WTC11 (cell line): ENCODE data around the gene TM4SF1. TPM values are rescaled to one million over a fixed set of nuclear protein-coding genes. Genes with fewer than 3 reads are reported as not detected.

Experiments
- ATAC-seq: fragments of 200-7000 bp; cut with Tn5 transposase; 2 replicates; pipeline ENCODE4 v1.10.0; 2021; ENCODE audit warnings: mild to moderate bottlenecking, moderate library complexity
- CTCF ChIA-PET: fragments of 300-600 bp; sonication (Branson Sonifier 250); formaldehyde crosslinking; loops from one replicate; lab custom pipeline; 2021; ENCODE audit warnings: antibody characterized with exemption; lab: Charles Lee
- POLR2A ChIA-PET: fragments of 350-600 bp; sonication (Branson Sonifier 250); formaldehyde crosslinking; loops from one replicate; lab custom pipeline; 2021; ENCODE audit warnings: antibody characterized with exemption; lab: Charles Lee
- DNase-seq: peaks from one replicate; pipeline ENCODE4 v3.0.0; 2021; ENCODE audit warnings: low spot score
- H3K27ac Mint-ChIP-seq: 2 replicates; pipeline ENCODE4 v1.8.0; 2021; ENCODE audit warnings: mixed read lengths
- H3K27me3 Mint-ChIP-seq: 2 replicates; pipeline ENCODE4 v1.8.0; 2021; ENCODE audit warnings: low read depth, mild to moderate bottlenecking, moderate library complexity, mixed read lengths
- H3K36me3 Mint-ChIP-seq: 2 replicates; pipeline ENCODE4 v1.8.0; 2021; ENCODE audit warnings: mixed read lengths
- H3K4me1 Mint-ChIP-seq: 2 replicates; pipeline ENCODE4 v1.8.0; 2022; ENCODE audit warnings: mixed read lengths
- H3K4me3 Mint-ChIP-seq: 2 replicates; pipeline ENCODE4 v1.8.0; 2021; ENCODE audit warnings: mild to moderate bottlenecking, moderate library complexity, mixed read lengths
- H3K9me3 Mint-ChIP-seq: 2 replicates; pipeline ENCODE4 v1.8.0; 2021; ENCODE audit warnings: mixed read lengths
- ESRRA ChIP-seq: sonication (generic); formaldehyde crosslinking; IDR thresholded peaks from 2 replicates; pipeline ENCODE4 v1.8.1; 2022; ENCODE audit warnings: mild to moderate bottlenecking, missing genetic modification reagents, borderline replicate concordance
- GRHL2 ChIP-seq: fragments of 250-450 bp; sonication (Bioruptor Pico); IDR thresholded peaks from 2 replicates; pipeline ENCODE4 v1.8.0; 2022; ENCODE audit warnings: mild to moderate bottlenecking, moderate library complexity; ENCODE audit not compliant: insufficient replicate concordance, severe bottlenecking
- HMGA2 ChIP-seq: fragments of 250-450 bp; sonication (Bioruptor Pico); IDR thresholded peaks from 2 replicates; pipeline ENCODE4 v1.4.0; 2021; ENCODE audit warnings: mild to moderate bottlenecking, moderate library complexity
- IRF2 ChIP-seq: sonication (generic); formaldehyde crosslinking; IDR thresholded peaks from 2 replicates; pipeline ENCODE4 v1.8.0; 2022; ENCODE audit warnings: low read depth, missing genetic modification reagents, borderline replicate concordance
- JAZF1 ChIP-seq: fragments of 250-450 bp; sonication (Bioruptor Pico); IDR thresholded peaks from 2 replicates; pipeline ENCODE4 v1.9.0; 2021; ENCODE audit warnings: moderate library complexity, mild to moderate bottlenecking, inconsistent platforms
- MXD4 ChIP-seq: fragments of 250-450 bp; sonication (Bioruptor Pico); IDR thresholded peaks from 2 replicates; pipeline ENCODE4 v1.8.0; 2021; ENCODE audit warnings: mild to moderate bottlenecking, moderate library complexity, borderline replicate concordance
- NR2C2 ChIP-seq: sonication (generic); formaldehyde crosslinking; IDR thresholded peaks from 2 replicates; pipeline ENCODE4 v1.8.0; 2022; ENCODE audit warnings: mild to moderate bottlenecking, missing genetic modification reagents
- NR3C1 ChIP-seq: sonication (generic); formaldehyde crosslinking; conservative IDR thresholded peaks from 2 replicates; pipeline ENCODE4 v1.8.1; 2023; ENCODE audit warnings: low read depth, mild to moderate bottlenecking, missing genetic modification reagents
- SMAD3 ChIP-seq: sonication (generic); formaldehyde crosslinking; IDR thresholded peaks from 2 replicates; pipeline ENCODE4 v1.8.0; 2022; ENCODE audit warnings: missing genetic modification reagents, mild to moderate bottlenecking, borderline replicate concordance
- ZNF219 ChIP-seq: sonication (generic); formaldehyde crosslinking; IDR thresholded peaks from 2 replicates; pipeline ENCODE4 v1.8.0; 2023; ENCODE audit warnings: missing genetic modification reagents, mild to moderate bottlenecking, borderline replicate concordance
- ZNF232 ChIP-seq: sonication (generic); formaldehyde crosslinking; IDR thresholded peaks from 2 replicates; pipeline ENCODE4 v1.8.0; 2022; ENCODE audit warnings: mild to moderate bottlenecking, missing genetic modification reagents
- ZNF263 ChIP-seq: sonication (generic); formaldehyde crosslinking; IDR thresholded peaks from 2 replicates; pipeline ENCODE4 v1.8.1; 2022; ENCODE audit warnings: low read depth, mild to moderate bottlenecking, moderate library complexity, missing genetic modification reagents
- ZNF671 ChIP-seq: fragments of 250-450 bp; sonication (Bioruptor Pico); IDR thresholded peaks from 2 replicates; pipeline ENCODE4 v1.8.0; 2021; ENCODE audit warnings: mild to moderate bottlenecking
- total RNA-seq: library from RNA; stranded (reverse); gene quantifications from 3 replicates; pipeline ENCODE4 v1.2.3, GENCODE V29; 2021
- TF ChIP-seq, protein P1 (sequence below): sonication (generic); formaldehyde crosslinking; IDR thresholded peaks from 2 replicates; pipeline ENCODE4 v1.8.1; 2022; ENCODE audit warnings: missing genetic modification reagents, borderline replicate concordance
- TF ChIP-seq, protein P2 (sequence below): sonication (generic); formaldehyde crosslinking; IDR thresholded peaks from 2 replicates; pipeline ENCODE4 v1.8.1; 2023; ENCODE audit warnings: mild to moderate bottlenecking, missing genetic modification reagents
- TF ChIP-seq, protein P3 (sequence below): sonication (generic); formaldehyde crosslinking; IDR thresholded peaks from 2 replicates; pipeline ENCODE4 v1.8.1; 2023; ENCODE audit warnings: mild to moderate bottlenecking, missing genetic modification reagents, moderate library complexity
- TF ChIP-seq, protein P4 (sequence below): fragments of 250-450 bp; sonication (Bioruptor Pico); IDR thresholded peaks from 2 replicates; pipeline ENCODE4 v1.9.0; 2021; ENCODE audit warnings: mild to moderate bottlenecking, borderline replicate concordance
- TF ChIP-seq, protein P5 (sequence below): sonication (generic); formaldehyde crosslinking; IDR thresholded peaks from 2 replicates; pipeline ENCODE4 v1.8.0; 2023; ENCODE audit warnings: mild to moderate bottlenecking, missing genetic modification reagents
- TF ChIP-seq, protein P6 (sequence below): fragments of 250-450 bp; sonication (Bioruptor Pico); conservative IDR thresholded peaks from 2 replicates; pipeline ENCODE4 v1.9.0; 2021; ENCODE audit warnings: mild to moderate bottlenecking
- TF ChIP-seq, protein P7 (sequence below): sonication (generic); formaldehyde crosslinking; IDR thresholded peaks from 2 replicates; pipeline ENCODE4 v1.8.1; 2022; ENCODE audit warnings: mild to moderate bottlenecking, missing genetic modification reagents, moderate library complexity, borderline replicate concordance
- TF ChIP-seq, protein P8 (sequence below): sonication (generic); formaldehyde crosslinking; IDR thresholded peaks from 2 replicates; pipeline ENCODE4 v1.8.0; 2022; ENCODE audit warnings: mild to moderate bottlenecking, missing genetic modification reagents

The TM4SF1 gene
- total RNA-seq, 1 experiment from 2014 or later: 0.90 TPM

DNA sequence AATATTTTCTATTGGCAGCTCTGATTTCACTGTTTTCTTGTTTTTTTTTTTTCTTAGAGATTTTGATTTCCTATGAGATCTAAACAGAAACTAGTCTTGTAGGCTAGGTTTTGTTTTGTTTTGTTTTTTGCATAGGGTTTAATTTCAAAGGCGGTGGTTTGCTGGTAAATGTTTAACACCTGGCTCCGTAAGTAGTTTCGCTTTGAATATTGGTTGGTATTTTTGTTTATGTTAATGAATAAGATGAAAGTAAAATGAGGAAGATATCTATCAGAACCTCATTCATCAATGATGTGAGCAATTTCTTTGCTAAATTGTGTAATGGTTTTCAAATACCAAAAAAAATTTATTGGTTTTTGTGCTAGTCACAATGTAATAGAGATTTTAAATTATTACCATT lies 39.7 kb upstream of the TM4SF1 start (continued):
- TF ChIP-seq, protein P1, sequence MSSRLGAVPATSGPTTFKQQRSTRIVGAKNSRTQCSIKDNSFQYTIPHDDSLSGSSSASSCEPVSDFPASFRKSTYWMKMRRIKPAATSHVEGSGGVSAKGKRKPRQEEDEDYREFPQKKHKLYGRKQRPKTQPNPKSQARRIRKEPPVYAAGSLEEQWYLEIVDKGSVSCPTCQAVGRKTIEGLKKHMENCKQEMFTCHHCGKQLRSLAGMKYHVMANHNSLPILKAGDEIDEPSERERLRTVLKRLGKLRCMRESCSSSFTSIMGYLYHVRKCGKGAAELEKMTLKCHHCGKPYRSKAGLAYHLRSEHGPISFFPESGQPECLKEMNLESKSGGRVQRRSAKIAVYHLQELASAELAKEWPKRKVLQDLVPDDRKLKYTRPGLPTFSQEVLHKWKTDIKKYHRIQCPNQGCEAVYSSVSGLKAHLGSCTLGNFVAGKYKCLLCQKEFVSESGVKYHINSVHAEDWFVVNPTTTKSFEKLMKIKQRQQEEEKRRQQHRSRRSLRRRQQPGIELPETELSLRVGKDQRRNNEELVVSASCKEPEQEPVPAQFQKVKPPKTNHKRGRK: no peak
- TF ChIP-seq SMAD3: no peak
- TF ChIP-seq, protein P2, sequence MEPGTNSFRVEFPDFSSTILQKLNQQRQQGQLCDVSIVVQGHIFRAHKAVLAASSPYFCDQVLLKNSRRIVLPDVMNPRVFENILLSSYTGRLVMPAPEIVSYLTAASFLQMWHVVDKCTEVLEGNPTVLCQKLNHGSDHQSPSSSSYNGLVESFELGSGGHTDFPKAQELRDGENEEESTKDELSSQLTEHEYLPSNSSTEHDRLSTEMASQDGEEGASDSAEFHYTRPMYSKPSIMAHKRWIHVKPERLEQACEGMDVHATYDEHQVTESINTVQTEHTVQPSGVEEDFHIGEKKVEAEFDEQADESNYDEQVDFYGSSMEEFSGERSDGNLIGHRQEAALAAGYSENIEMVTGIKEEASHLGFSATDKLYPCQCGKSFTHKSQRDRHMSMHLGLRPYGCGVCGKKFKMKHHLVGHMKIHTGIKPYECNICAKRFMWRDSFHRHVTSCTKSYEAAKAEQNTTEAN (CRISPR knock-in tag): no peak
- TF ChIP-seq IRF2 (CRISPR knock-in tag): no peak
- TF ChIP-seq, protein P3, sequence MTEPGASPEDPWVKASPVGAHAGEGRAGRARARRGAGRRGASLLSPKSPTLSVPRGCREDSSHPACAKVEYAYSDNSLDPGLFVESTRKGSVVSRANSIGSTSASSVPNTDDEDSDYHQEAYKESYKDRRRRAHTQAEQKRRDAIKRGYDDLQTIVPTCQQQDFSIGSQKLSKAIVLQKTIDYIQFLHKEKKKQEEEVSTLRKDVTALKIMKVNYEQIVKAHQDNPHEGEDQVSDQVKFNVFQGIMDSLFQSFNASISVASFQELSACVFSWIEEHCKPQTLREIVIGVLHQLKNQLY (CRISPR knock-in tag): no peak
- TF ChIP-seq ZNF263: no peak
- TF ChIP-seq GRHL2: no peak
- no peak for TF ChIP-seq MXD4 (CRISPR knock-in tag)
- TF ChIP-seq ZNF219 (CRISPR knock-in tag): no peak

DNA sequence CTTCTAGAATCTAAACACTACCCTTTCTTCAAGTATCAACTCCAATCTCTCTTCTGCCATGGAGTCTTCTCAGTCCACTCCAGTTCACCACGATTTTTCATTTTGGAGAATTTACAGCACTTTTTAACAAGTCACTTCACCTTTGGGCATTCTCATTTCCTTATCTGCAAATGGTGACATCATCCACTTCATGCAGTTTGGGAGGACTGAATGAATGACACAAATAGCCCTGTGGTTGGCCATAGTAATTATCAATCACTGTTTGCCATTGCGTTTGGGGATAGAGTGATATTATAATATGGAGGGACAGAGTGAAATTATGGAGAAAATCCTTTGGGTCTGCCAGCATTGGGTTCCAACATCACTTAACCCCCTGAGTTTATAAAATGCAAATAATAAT lies 38.0 kb upstream of the TM4SF1 start:
- ATAC-seq: no peak
- TF ChIP-seq HMGA2 (CRISPR knock-in tag) (no peak), ESRRA (CRISPR knock-in tag) (no peak), ZNF671 (CRISPR knock-in tag) (no peak), ZNF232 (CRISPR knock-in tag) (no peak), SMAD3 (no peak), NR2C2 (no peak), NR3C1 (CRISPR knock-in tag) (no peak), JAZF1 (CRISPR knock-in tag) (no peak)
- TF ChIP-seq, protein P4, sequence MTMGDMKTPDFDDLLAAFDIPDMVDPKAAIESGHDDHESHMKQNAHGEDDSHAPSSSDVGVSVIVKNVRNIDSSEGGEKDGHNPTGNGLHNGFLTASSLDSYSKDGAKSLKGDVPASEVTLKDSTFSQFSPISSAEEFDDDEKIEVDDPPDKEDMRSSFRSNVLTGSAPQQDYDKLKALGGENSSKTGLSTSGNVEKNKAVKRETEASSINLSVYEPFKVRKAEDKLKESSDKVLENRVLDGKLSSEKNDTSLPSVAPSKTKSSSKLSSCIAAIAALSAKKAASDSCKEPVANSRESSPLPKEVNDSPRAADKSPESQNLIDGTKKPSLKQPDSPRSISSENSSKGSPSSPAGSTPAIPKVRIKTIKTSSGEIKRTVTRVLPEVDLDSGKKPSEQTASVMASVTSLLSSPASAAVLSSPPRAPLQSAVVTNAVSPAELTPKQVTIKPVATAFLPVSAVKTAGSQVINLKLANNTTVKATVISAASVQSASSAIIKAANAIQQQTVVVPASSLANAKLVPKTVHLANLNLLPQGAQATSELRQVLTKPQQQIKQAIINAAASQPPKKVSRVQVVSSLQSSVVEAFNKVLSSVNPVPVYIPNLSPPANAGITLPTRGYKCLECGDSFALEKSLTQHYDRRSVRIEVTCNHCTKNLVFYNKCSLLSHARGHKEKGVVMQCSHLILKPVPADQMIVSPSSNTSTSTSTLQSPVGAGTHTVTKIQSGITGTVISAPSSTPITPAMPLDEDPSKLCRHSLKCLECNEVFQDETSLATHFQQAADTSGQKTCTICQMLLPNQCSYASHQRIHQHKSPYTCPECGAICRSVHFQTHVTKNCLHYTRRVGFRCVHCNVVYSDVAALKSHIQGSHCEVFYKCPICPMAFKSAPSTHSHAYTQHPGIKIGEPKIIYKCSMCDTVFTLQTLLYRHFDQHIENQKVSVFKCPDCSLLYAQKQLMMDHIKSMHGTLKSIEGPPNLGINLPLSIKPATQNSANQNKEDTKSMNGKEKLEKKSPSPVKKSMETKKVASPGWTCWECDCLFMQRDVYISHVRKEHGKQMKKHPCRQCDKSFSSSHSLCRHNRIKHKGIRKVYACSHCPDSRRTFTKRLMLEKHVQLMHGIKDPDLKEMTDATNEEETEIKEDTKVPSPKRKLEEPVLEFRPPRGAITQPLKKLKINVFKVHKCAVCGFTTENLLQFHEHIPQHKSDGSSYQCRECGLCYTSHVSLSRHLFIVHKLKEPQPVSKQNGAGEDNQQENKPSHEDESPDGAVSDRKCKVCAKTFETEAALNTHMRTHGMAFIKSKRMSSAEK (CRISPR knock-in tag): no peak
- TF ChIP-seq, protein P5, sequence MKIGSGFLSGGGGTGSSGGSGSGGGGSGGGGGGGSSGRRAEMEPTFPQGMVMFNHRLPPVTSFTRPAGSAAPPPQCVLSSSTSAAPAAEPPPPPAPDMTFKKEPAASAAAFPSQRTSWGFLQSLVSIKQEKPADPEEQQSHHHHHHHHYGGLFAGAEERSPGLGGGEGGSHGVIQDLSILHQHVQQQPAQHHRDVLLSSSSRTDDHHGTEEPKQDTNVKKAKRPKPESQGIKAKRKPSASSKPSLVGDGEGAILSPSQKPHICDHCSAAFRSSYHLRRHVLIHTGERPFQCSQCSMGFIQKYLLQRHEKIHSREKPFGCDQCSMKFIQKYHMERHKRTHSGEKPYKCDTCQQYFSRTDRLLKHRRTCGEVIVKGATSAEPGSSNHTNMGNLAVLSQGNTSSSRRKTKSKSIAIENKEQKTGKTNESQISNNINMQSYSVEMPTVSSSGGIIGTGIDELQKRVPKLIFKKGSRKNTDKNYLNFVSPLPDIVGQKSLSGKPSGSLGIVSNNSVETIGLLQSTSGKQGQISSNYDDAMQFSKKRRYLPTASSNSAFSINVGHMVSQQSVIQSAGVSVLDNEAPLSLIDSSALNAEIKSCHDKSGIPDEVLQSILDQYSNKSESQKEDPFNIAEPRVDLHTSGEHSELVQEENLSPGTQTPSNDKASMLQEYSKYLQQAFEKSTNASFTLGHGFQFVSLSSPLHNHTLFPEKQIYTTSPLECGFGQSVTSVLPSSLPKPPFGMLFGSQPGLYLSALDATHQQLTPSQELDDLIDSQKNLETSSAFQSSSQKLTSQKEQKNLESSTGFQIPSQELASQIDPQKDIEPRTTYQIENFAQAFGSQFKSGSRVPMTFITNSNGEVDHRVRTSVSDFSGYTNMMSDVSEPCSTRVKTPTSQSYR (CRISPR knock-in tag): no peak
- TF ChIP-seq, protein P3 (CRISPR knock-in tag): no peak
- TF ChIP-seq, protein P6, sequence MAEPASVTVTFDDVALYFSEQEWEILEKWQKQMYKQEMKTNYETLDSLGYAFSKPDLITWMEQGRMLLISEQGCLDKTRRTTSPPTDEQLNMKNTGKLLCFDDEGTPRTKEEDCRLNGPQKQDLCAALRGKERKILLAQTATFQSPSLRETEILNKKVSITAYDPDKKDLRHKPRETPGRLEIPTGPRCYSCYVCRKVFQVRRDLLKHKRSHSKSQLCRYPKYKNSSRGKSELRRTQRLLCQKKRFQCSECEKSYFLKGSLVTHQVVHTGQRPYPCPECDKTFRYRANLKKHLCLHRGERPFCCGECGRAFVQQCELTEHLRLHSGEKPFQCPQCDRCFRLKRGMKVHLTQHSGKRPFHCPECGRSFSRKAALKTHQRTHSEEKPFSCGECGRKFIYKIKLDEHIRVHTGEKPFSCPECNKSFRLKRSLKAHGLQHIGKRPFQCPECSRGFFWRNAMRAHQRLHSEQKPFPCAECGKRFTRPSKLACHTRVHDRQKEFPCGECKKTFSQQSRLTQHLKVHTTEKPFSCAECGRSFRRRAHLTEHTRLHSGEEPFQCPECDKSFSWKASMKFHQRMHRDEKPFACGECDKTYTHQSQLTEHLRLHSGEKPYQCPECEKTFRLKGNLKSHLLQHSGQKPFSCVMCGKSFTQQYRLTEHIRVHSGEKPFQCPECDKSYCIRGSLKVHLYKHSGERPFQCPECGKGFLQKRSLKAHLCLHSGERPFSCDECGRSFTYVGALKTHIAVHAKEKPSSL: no peak
- TF ChIP-seq, protein P7, sequence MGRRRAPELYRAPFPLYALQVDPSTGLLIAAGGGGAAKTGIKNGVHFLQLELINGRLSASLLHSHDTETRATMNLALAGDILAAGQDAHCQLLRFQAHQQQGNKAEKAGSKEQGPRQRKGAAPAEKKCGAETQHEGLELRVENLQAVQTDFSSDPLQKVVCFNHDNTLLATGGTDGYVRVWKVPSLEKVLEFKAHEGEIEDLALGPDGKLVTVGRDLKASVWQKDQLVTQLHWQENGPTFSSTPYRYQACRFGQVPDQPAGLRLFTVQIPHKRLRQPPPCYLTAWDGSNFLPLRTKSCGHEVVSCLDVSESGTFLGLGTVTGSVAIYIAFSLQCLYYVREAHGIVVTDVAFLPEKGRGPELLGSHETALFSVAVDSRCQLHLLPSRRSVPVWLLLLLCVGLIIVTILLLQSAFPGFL (CRISPR knock-in tag): no peak
- TF ChIP-seq, protein P8, sequence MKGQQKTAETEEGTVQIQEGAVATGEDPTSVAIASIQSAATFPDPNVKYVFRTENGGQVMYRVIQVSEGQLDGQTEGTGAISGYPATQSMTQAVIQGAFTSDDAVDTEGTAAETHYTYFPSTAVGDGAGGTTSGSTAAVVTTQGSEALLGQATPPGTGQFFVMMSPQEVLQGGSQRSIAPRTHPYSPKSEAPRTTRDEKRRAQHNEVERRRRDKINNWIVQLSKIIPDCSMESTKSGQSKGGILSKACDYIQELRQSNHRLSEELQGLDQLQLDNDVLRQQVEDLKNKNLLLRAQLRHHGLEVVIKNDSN: no peak
- Mint-ChIP-seq H3K4me1 (no peaks in the 10 kb centered on the region), H3K9me3 (no peaks in the 10 kb centered on the region), H3K4me3 (no peak overlapping the region), H3K27me3 (no peaks in the 10 kb centered on the region), H3K36me3 (no peaks in the 10 kb centered on the region), H3K27ac (no peak overlapping the region)
- ChIA-PET CTCF (no interaction called here), POLR2A (no interaction called here)
- no peak for DNase-seq
